Right lobe of liver (tissue), 4 donors: Measurements from ENCODE around the gene PATE3.

Experiments used
- CTCF ChIP-seq, 4 donors: fragments of 200-600 bp in 3 of 4; fragments of 450-650 bp in 1 of 4; IDR thresholded peaks; one replicate each; pipeline versions ENCODE4 v1.5.1 to v1.8.0; 2016 to 2022; ENCODE audit warnings: antibody characterized with exemption in 4 of 4, mild to moderate bottlenecking in 2 of 4
- POLR2A ChIP-seq: fragments of 450-650 bp; IDR thresholded peaks from one replicate; pipeline ENCODE4 v1.6.1; 2017; ENCODE audit warnings: antibody characterized with exemption, mild to moderate bottlenecking
- donor health status: DM: no; HTN: no; CAD: no.
- donor health status: DM: no; HTN: no; CAD: no.
- donor health status: DM: no; HTN: yes; CAD: no.

- TF ChIP-seq CTCF (IDR thresholded peaks at IDR 0.05) (no peak), POLR2A (no peak)
Measured at GRCh38 chr11:125778728-125779127, 9.2 kb upstream of the PATE3 start, which contains the start of gene PATE2.
